HL-60 (cell line): ENCODE results near the gene TMEM132A.

Experiments
- CTCF ChIP-seq: IDR thresholded peaks from one replicate; pipeline ENCODE4 v1.5.1; 2011; ENCODE audit warnings: low read length, control low read depth, inconsistent platforms; ENCODE audit not compliant: insufficient read depth
- GABPA ChIP-seq: IDR thresholded peaks from 2 replicates; pipeline ENCODE4 v1.6.1; 2012; ENCODE audit warnings: low read depth
- POLR2AphosphoS5 ChIP-seq: IDR thresholded peaks from 2 replicates; pipeline ENCODE4 v1.6.1; 2012; ENCODE audit warnings: low read depth
- REST ChIP-seq: IDR thresholded peaks from 2 replicates; pipeline ENCODE4 v1.6.1; 2012; ENCODE audit warnings: low read depth; ENCODE audit not compliant: insufficient replicate concordance

- no peak for TF ChIP-seq CTCF
- TF ChIP-seq POLR2AphosphoS5, result no peak
- no peak for TF ChIP-seq REST
- TF ChIP-seq GABPA, result no peak
These were observed 13.4 kb upstream of the TMEM132A start for GRCh38 chr11:60910711-60911380.
